Natural killer cell (primary cell): Measurements from ENCODE around the gene AMIGO2. TPM values are rescaled to one million over a fixed set of nuclear protein-coding genes. Genes with fewer than 3 reads are reported as not detected.
"Not testable (repeated sequence)": the region's sequence is repeated elsewhere in the genome, so short reads cannot be mapped to it uniquely, and the experiment has no call there.

Experiments
- ATAC-seq, 3 donors: fragments of 150-1000 bp in 2 of 3; fragments of 200-7000 bp in 1 of 3; cut with Tn5 transposase; 1 replicate in 1 of 3; 2 replicates in 2 of 3; pipeline ENCODE4 v1.10.0; 2021; ENCODE audit warnings: mild to moderate bottlenecking in 2 of 3, moderate library complexity in 2 of 3
- DNase-seq, 2 donors: peaks; one replicate each; pipeline versions ENCODE4 v3.0.0 to v3.0.0-alpha.2; 2013 to 2021; ENCODE audit warnings: mixed read lengths in 1 of 2
- H3K27ac ChIP-seq: one replicate; pipeline ENCODE4 v1.5.1; 2013; ENCODE audit warnings: mild to moderate bottlenecking, low read length
- H3K27me3 ChIP-seq: one replicate; pipeline ENCODE4 v1.6.1; 2013; ENCODE audit warnings: low read length; ENCODE audit not compliant: control insufficient read depth, insufficient read depth
- H3K36me3 ChIP-seq: one replicate; pipeline ENCODE4 v1.6.1; 2013; ENCODE audit warnings: low read length; ENCODE audit not compliant: control insufficient read depth, insufficient read depth
- H3K4me1 ChIP-seq: one replicate; pipeline ENCODE4 v1.6.1; 2013; ENCODE audit warnings: low read length; ENCODE audit not compliant: control insufficient read depth, insufficient read depth
- H3K4me3 ChIP-seq: one replicate; pipeline ENCODE4 v1.5.1; 2013; ENCODE audit warnings: low read length
- H3K9me3 ChIP-seq: one replicate; pipeline ENCODE4 v1.6.1; 2013; ENCODE audit warnings: low read length; ENCODE audit not compliant: control insufficient read depth, insufficient read depth
- H3K27ac Mint-ChIP-seq, 2 donors: one replicate each; pipeline ENCODE4 v1.8.0; 2022; ENCODE audit warnings: mild to moderate bottlenecking in 2 of 2, mixed read lengths in 2 of 2, moderate library complexity in 1 of 2
- H3K27me3 Mint-ChIP-seq, 2 donors: one replicate each; pipeline ENCODE4 v1.8.0; 2022; ENCODE audit warnings: low read depth in 2 of 2, mixed read lengths in 2 of 2
- H3K36me3 Mint-ChIP-seq: one replicate; pipeline ENCODE4 v1.8.0; 2022; ENCODE audit warnings: mixed read lengths
- H3K4me1 Mint-ChIP-seq, 2 donors: one replicate each; pipeline ENCODE4 v1.8.0; 2022; ENCODE audit warnings: mixed read lengths in 2 of 2
- H3K4me3 Mint-ChIP-seq: one replicate; pipeline ENCODE4 v1.8.0; 2022; ENCODE audit warnings: mild to moderate bottlenecking, moderate library complexity, mixed read lengths
- H3K9me3 Mint-ChIP-seq, 2 donors: one replicate each; pipeline ENCODE4 v1.8.0; 2022; ENCODE audit warnings: mixed read lengths in 2 of 2
- CTCF ChIP-seq: fragments of 200-600 bp; IDR thresholded peaks from one replicate; pipeline ENCODE4 v1.8.0; 2022; ENCODE audit warnings: antibody characterized with exemption
- WGBS: methylation state at CpG from one replicate; pipeline ENCODE4 v1.1.7; 2013; ENCODE audit warnings: missing lambda C conversion rate; ENCODE audit not compliant: insufficient coverage; 5-methylcytosine and 5-hydroxymethylcytosine counted together
- intact Hi-C: fragments of 100-400 bp; cut with micrococcal nuclease; formaldehyde crosslinking; loops from one replicate; pipeline ENCODE4 v1.14.2; 2022
- total RNA-seq, 4 donors: library from RNA; stranded (reverse); fragments of 120-200 nt in 1 of 4; gene quantifications; one replicate each; pipeline versions ENCODE4 v1.2.3 to v1.2.4, GENCODE V29; 2013 to 2022

Gene AMIGO2
- total RNA-seq, 3 donors from 2014 or later (not counting 1 experiment from before 2014, with no cell fraction given): 8.0 to 9.9 (median 8.1) TPM

- Mint-ChIP-seq H3K4me3 (no peak overlapping the region), H3K36me3 (no peaks in the 10 kb centered on the region), H3K4me1 (no peaks in the 10 kb centered on the region), H3K9me3 (no peaks in the 10 kb centered on the region), H3K27ac (no peak overlapping the region), H3K27me3 (no peaks in the 10 kb centered on the region)
- no peak for DNase-seq
- Histone ChIP-seq H3K4me1 (no peaks in the 10 kb centered on the region), H3K36me3 (no peaks in the 10 kb centered on the region), H3K9me3 (no peaks in the 10 kb centered on the region), H3K4me3 (no peak overlapping the region), H3K27ac (no peak overlapping the region), H3K27me3 (no peaks in the 10 kb centered on the region)
- no peak for TF ChIP-seq CTCF
- no peak for ATAC-seq
- WGBS: 87% methylated on average over 6 of the region's 6 CpGs
- intact Hi-C loops: no loop called here
These were observed 13.3 kb downstream of the AMIGO2 start for GRCh38 chr12:47066278-47067025.

- no peaks in the 10 kb centered on the region for H3K36me3 ChIP-seq
- ATAC-seq (no peak), DNase-seq (no peak)
- Mint-ChIP-seq H3K27ac (no peak overlapping the region), H3K4me1 (no peaks in the 10 kb centered on the region), H3K9me3 (no peaks in the 10 kb centered on the region), H3K27me3 (no peaks in the 10 kb centered on the region), H3K36me3 (no peaks in the 10 kb centered on the region), H3K4me3 (no peak overlapping the region)
- TF ChIP-seq CTCF: no peak
- H3K27me3 ChIP-seq: no peaks in the 10 kb centered on the region
- H3K9me3 ChIP-seq: no peaks in the 10 kb centered on the region
- no peaks in the 10 kb centered on the region for H3K4me1 ChIP-seq
- intact Hi-C loops: no loop called here
- H3K4me3 ChIP-seq: no peak overlapping the region
- 93% methylated on average over 1 of the region's 1 CpG for WGBS
- no peak overlapping the region for H3K27ac ChIP-seq
These were observed 14.2 kb downstream of the AMIGO2 start for GRCh38 chr12:47065546-47065945.

- H3K4me3 Mint-ChIP-seq, H3K27me3 ChIP-seq, H3K27me3 Mint-ChIP-seq, H3K27ac Mint-ChIP-seq, H3K4me1 Mint-ChIP-seq, H3K36me3 Mint-ChIP-seq, H3K9me3 ChIP-seq, intact Hi-C loops, H3K36me3 ChIP-seq, H3K4me3 ChIP-seq, ATAC-seq, H3K27ac ChIP-seq, DNase-seq, H3K9me3 Mint-ChIP-seq, H3K4me1 ChIP-seq: not testable (repeated sequence)
- WGBS: no CpG with 5 or more reads among the region's 2 CpGs
These were observed 21.1 kb downstream of the AMIGO2 start for GRCh38 chr12:47058640-47059039.

- H3K9me3 Mint-ChIP-seq: not testable (repeated sequence)
These were observed 22.8 kb downstream of the AMIGO2 start for GRCh38 chr12:47056944-47057343.

GRCh38 chr12:47055856-47056255 lies 23.9 kb downstream of the AMIGO2 start:
- H3K27ac Mint-ChIP-seq, H3K4me1 Mint-ChIP-seq, H3K27me3 Mint-ChIP-seq, H3K9me3 Mint-ChIP-seq, DNase-seq, H3K4me3 Mint-ChIP-seq, H3K4me3 ChIP-seq, H3K27ac ChIP-seq, H3K36me3 ChIP-seq, ATAC-seq, intact Hi-C loops, H3K27me3 ChIP-seq, H3K4me1 ChIP-seq: not testable (repeated sequence)
- peaks cover 12% of the 10 kb centered on the region for H3K9me3 ChIP-seq
- H3K36me3 Mint-ChIP-seq: peaks cover 11% of the 10 kb centered on the region
- 73% methylated on average over 2 of the region's 3 CpGs for WGBS

More at GRCh38 chr12:47056944-47057343, 22.8 kb downstream of the AMIGO2 start:
- H3K36me3 Mint-ChIP-seq, H3K4me3 Mint-ChIP-seq, H3K36me3 ChIP-seq, ATAC-seq, H3K4me3 ChIP-seq, DNase-seq, H3K27ac ChIP-seq, H3K27me3 ChIP-seq, H3K4me1 Mint-ChIP-seq, H3K27me3 Mint-ChIP-seq, H3K4me1 ChIP-seq, H3K27ac Mint-ChIP-seq, H3K9me3 ChIP-seq, intact Hi-C loops: not testable (repeated sequence)
- 83% methylated on average over 9 of the region's 12 CpGs for WGBS
